ENCODE data around the gene CSMD2.

DNA sequence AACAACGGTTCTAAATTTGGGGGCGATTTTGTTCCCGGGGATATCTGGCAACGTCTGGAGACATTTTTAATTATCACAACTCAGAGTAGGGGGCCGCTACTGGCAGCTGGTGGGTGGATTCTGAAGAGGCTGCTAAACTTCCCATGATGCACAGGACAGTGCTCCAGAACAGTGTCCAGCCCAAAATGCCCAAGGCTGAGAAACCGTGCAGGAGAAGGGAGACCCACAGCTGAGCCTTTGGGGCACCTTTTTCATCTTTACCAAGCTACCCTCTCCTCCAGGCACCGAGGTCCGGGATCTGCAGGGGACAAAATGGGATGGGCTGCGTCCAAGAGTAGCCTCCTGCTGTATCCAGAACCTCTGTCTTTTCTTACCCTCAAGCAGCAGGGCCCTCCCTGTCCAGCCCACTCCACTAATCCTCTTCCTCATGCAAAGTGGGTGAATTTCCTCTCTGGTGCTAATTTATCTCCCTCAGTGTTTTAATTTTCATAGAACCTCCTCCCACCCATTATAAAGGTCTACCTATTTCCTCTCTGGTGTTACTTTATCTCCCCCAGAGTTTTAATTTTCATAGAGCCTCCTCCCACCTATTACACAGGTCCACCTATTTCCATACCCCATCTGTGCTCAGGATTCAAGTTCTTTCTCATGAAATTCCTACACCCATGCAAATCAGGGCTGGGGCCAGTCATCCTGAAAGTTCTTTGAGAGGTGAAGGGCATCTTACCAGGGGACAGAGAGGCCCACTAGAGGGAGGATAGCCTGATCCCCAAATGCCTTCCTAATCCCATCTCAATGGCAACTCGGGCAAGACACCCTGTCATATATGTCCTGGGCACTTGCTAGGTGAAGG is 42.7 kb downstream of the CSMD2 start:
- TF ChIP-seq, protein P1, sequence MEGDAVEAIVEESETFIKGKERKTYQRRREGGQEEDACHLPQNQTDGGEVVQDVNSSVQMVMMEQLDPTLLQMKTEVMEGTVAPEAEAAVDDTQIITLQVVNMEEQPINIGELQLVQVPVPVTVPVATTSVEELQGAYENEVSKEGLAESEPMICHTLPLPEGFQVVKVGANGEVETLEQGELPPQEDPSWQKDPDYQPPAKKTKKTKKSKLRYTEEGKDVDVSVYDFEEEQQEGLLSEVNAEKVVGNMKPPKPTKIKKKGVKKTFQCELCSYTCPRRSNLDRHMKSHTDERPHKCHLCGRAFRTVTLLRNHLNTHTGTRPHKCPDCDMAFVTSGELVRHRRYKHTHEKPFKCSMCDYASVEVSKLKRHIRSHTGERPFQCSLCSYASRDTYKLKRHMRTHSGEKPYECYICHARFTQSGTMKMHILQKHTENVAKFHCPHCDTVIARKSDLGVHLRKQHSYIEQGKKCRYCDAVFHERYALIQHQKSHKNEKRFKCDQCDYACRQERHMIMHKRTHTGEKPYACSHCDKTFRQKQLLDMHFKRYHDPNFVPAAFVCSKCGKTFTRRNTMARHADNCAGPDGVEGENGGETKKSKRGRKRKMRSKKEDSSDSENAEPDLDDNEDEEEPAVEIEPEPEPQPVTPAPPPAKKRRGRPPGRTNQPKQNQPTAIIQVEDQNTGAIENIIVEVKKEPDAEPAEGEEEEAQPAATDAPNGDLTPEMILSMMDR (conservative IDR thresholded peaks at IDR 0.05; ENCODE audit: low read depth, low read length) = no peak
- TF ChIP-seq POLR2A (IDR thresholded peaks at IDR 0.05; ENCODE audit: low read depth, low read length) (no peak), MXI1 (IDR thresholded peaks at IDR 0.05; ENCODE audit: borderline replicate concordance, low read depth, low read length) (no peak), NFE2L2 (IDR thresholded peaks at IDR 0.05; ENCODE audit: low read depth, low read length) (no peak), CEBPB (IDR thresholded peaks at IDR 0.05; ENCODE audit: low read depth, low read length) (no peak), RAD21 (IDR thresholded peaks at IDR 0.05; ENCODE audit: low read length) (no peak), USF2 (IDR thresholded peaks at IDR 0.05; ENCODE audit: low read depth, low read length) (no peak), RCOR1 (IDR thresholded peaks at IDR 0.05; ENCODE audit: insufficient replicate concordance, low read length) (no peak), RFX5 (IDR thresholded peaks at IDR 0.05; ENCODE audit: low read depth, low read length) (no peak), CHD1 (IDR thresholded peaks at IDR 0.05; ENCODE audit: low read depth, low read length) (no peak)
- TF ChIP-seq, protein P2, sequence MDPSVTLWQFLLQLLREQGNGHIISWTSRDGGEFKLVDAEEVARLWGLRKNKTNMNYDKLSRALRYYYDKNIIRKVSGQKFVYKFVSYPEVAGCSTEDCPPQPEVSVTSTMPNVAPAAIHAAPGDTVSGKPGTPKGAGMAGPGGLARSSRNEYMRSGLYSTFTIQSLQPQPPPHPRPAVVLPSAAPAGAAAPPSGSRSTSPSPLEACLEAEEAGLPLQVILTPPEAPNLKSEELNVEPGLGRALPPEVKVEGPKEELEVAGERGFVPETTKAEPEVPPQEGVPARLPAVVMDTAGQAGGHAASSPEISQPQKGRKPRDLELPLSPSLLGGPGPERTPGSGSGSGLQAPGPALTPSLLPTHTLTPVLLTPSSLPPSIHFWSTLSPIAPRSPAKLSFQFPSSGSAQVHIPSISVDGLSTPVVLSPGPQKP (IDR thresholded peaks at IDR 0.05; ENCODE audit: borderline replicate concordance, low read depth, low read length) = no peak
